IMR-90 (cell line): ENCODE measurements around the gene TREML2. TPM values are rescaled to one million over a fixed set of nuclear protein-coding genes. Genes with fewer than 3 reads are reported as not detected.

Source experiments
- ATAC-seq: fragments of 200-7000 bp; cut with Tn5 transposase; 2 replicates; pipeline ENCODE4 v1.9.1; 2020; ENCODE audit warnings: low read depth, mild to moderate bottlenecking, moderate library complexity
- BruUV-seq: library from RNA; stranded (reverse); fragments of 400-500 nt; replicated peaks from 2 replicates; lab custom pipeline; 2021; lab: Mats Ljungman, UMichigan
- CTCF ChIA-PET: fragments of 300-600 bp; formaldehyde crosslinking; extraction: SDS; loops from one replicate; lab custom pipeline; 2021; ENCODE audit warnings: antibody characterized with exemption; lab: Yijun Ruan, JAX
- POLR2A ChIA-PET: fragments of 300-600 bp; sonication (Branson Sonifier 250); formaldehyde crosslinking; loops from one replicate; lab custom pipeline; 2022; ENCODE audit warnings: antibody characterized with exemption; ENCODE audit not compliant: unreplicated experiment; lab: Charles Lee
- DNase-seq: peaks from one replicate; pipeline ENCODE4 v3.0.0; 2013
- H2AFZ ChIP-seq: replicated peaks from 2 replicates; pipeline ENCODE3; 2013; ENCODE audit warnings: low read length, mild to moderate bottlenecking; ENCODE audit not compliant: poor library complexity
- H2AK5ac ChIP-seq: 2 replicates; pipeline ENCODE4 v1.6.1; 2013; ENCODE audit warnings: low read depth, low read length, inconsistent platforms
- H2AK9ac ChIP-seq: replicated peaks from 2 replicates; pipeline ENCODE3; 2013; ENCODE audit warnings: mild to moderate bottlenecking, low read depth, low read length, moderate library complexity; ENCODE audit not compliant: poor library complexity
- H2BK120ac ChIP-seq: 2 replicates; pipeline ENCODE4 v1.6.1; 2013; ENCODE audit warnings: low read depth, low read length, inconsistent platforms
- H2BK15ac ChIP-seq: 3 replicates; pipeline ENCODE4 v1.6.1; 2013; ENCODE audit warnings: low read depth, low read length, inconsistent platforms
- H2BK20ac ChIP-seq: 2 replicates; pipeline ENCODE4 v1.6.1; 2013; ENCODE audit warnings: low read depth, mild to moderate bottlenecking, inconsistent platforms, low read length, moderate library complexity
- H2BK5ac ChIP-seq: 2 replicates; pipeline ENCODE4 v1.6.1; 2013; ENCODE audit warnings: mild to moderate bottlenecking, low read depth, low read length, inconsistent platforms; ENCODE audit not compliant: poor library complexity, severe bottlenecking
- H3K14ac ChIP-seq: replicated peaks from 2 replicates; pipeline ENCODE4 v1.6.1; 2013; ENCODE audit warnings: low read depth, low read length, inconsistent platforms
- H3K18ac ChIP-seq: 2 replicates; pipeline ENCODE4 v1.6.1; 2013; ENCODE audit warnings: low read depth, low read length, control low read depth
- H3K23ac ChIP-seq: 2 replicates; pipeline ENCODE4 v1.6.1; 2013; ENCODE audit warnings: low read depth, low read length, inconsistent platforms
- H3K27ac ChIP-seq: 2 replicates; pipeline ENCODE4 v1.5.1; 2013; ENCODE audit warnings: mild to moderate bottlenecking, control low read depth, low read length; ENCODE audit not compliant: insufficient read depth
- H3K27me3 ChIP-seq: 2 replicates; pipeline ENCODE4 v1.6.1; 2013; ENCODE audit warnings: low read length; ENCODE audit not compliant: control insufficient read depth, insufficient read depth
- H3K36me3 ChIP-seq: 2 replicates; pipeline ENCODE4 v1.6.1; 2013; ENCODE audit warnings: low read length, mixed read lengths; ENCODE audit not compliant: control insufficient read depth, insufficient read depth
- H3K4ac ChIP-seq: 2 replicates; pipeline ENCODE4 v1.6.1; 2013; ENCODE audit warnings: low read depth, low read length, inconsistent platforms
- H3K4me1 ChIP-seq: 2 replicates; pipeline ENCODE4 v1.6.1; 2013; ENCODE audit warnings: low read length, mixed read lengths; ENCODE audit not compliant: control insufficient read depth, insufficient read depth
- H3K4me2 ChIP-seq: 2 replicates; pipeline ENCODE4 v1.6.1; 2013; ENCODE audit warnings: low read depth, mild to moderate bottlenecking, control low read depth, low read length, moderate library complexity
- H3K4me3 ChIP-seq: 2 replicates; pipeline ENCODE4 v1.5.1; 2013; ENCODE audit warnings: low read depth, mild to moderate bottlenecking, control low read depth, low read length, moderate library complexity; ENCODE audit not compliant: insufficient read depth
- H3K56ac ChIP-seq: 2 replicates; pipeline ENCODE4 v1.6.1; 2013; ENCODE audit warnings: low read length, inconsistent platforms; ENCODE audit not compliant: insufficient read depth; ENCODE audit errors: extremely low read depth
- H3K79me1 ChIP-seq, 2 experiments: 2 replicates each; pipeline ENCODE4 v1.6.1; 2013; ENCODE audit warnings: low read length in 2 of 2, inconsistent platforms in 1 of 2, low read depth in 1 of 2
- H3K9ac ChIP-seq: 2 replicates; pipeline ENCODE4 v1.6.1; 2013; ENCODE audit warnings: low read depth, low read length, control low read depth
- H3K9me1 ChIP-seq: 2 replicates; pipeline ENCODE4 v1.6.1; 2013; ENCODE audit warnings: low read length, inconsistent platforms; ENCODE audit not compliant: insufficient read depth
- H3K9me3 ChIP-seq: 2 replicates; pipeline ENCODE4 v1.6.1; 2013; ENCODE audit warnings: low read length; ENCODE audit not compliant: control insufficient read depth, insufficient read depth
- H4K20me1 ChIP-seq: 2 replicates; pipeline ENCODE4 v1.6.1; 2013; ENCODE audit warnings: low read length, inconsistent platforms; ENCODE audit not compliant: insufficient read depth
- H4K5ac ChIP-seq: 2 replicates; pipeline ENCODE4 v1.6.1; 2013; ENCODE audit warnings: mild to moderate bottlenecking, low read depth, low read length, control low read depth
- H4K8ac ChIP-seq, 2 experiments: 2 replicates each; pipeline ENCODE4 v1.6.1; 2013; ENCODE audit warnings: low read depth in 2 of 2, low read length in 2 of 2, control low read depth in 1 of 2, inconsistent platforms in 1 of 2
- H4K91ac ChIP-seq: 2 replicates; pipeline ENCODE4 v1.6.1; 2013; ENCODE audit warnings: low read depth, low read length, inconsistent platforms; ENCODE audit not compliant: insufficient read depth
- CEBPB ChIP-seq: IDR thresholded peaks from 2 replicates; pipeline ENCODE4 v1.6.1; 2012; ENCODE audit warnings: low read depth, low read length, improper control_type of control experiment
- CHD1 ChIP-seq: IDR thresholded peaks from 2 replicates; pipeline ENCODE4 v1.6.1; 2012; ENCODE audit warnings: low read depth, low read length, improper control_type of control experiment
- FOS ChIP-seq: fragments of 150-350 bp; IDR thresholded peaks from 2 replicates; pipeline ENCODE4 v1.6.1; 2016; ENCODE audit warnings: low read depth, low read length
- MAFK ChIP-seq: IDR thresholded peaks from 2 replicates; pipeline ENCODE4 v1.6.1; 2012; ENCODE audit warnings: low read depth, low read length, improper control_type of control experiment
- MAZ ChIP-seq: IDR thresholded peaks from 2 replicates; pipeline ENCODE4 v1.6.1; 2012; ENCODE audit warnings: low read depth, mild to moderate bottlenecking, low read length, improper control_type of control experiment, moderate library complexity, borderline replicate concordance
- MXI1 ChIP-seq: IDR thresholded peaks from 2 replicates; pipeline ENCODE4 v1.6.1; 2012; ENCODE audit warnings: low read depth, mild to moderate bottlenecking, low read length, moderate library complexity, borderline replicate concordance
- NFE2L2 ChIP-seq: fragments of 150-350 bp; IDR thresholded peaks from 2 replicates; pipeline ENCODE4 v1.6.1; 2016; ENCODE audit warnings: low read depth, mild to moderate bottlenecking, low read length
- POLR2A ChIP-seq: IDR thresholded peaks from 2 replicates; pipeline ENCODE4 v1.6.1; 2012; ENCODE audit warnings: mild to moderate bottlenecking, low read depth, low read length
- RAD21 ChIP-seq: IDR thresholded peaks from 2 replicates; pipeline ENCODE4 v1.6.1; 2012; ENCODE audit warnings: low read length, improper control_type of control experiment
- RCOR1 ChIP-seq: IDR thresholded peaks from 2 replicates; pipeline ENCODE4 v1.6.1; 2012; ENCODE audit warnings: mild to moderate bottlenecking, low read length, improper control_type of control experiment; ENCODE audit not compliant: insufficient replicate concordance
- RFX5 ChIP-seq: IDR thresholded peaks from 2 replicates; pipeline ENCODE4 v1.8.0; 2012; ENCODE audit warnings: low read depth, mild to moderate bottlenecking, low read length, moderate library complexity
- SMC3 ChIP-seq: fragments of 150-350 bp; IDR thresholded peaks from 2 replicates; pipeline ENCODE4 v1.6.1; 2016; ENCODE audit warnings: low read depth, mild to moderate bottlenecking, antibody characterized with exemption, low read length, moderate library complexity
- WGBS, 2 experiments: methylation state at CpG; one replicate each; pipeline versions ENCODE4 v1.1.5 to v1.1.7; 2013; ENCODE audit warnings: missing lambda C conversion rate in 2 of 2; ENCODE audit not compliant: insufficient read length in 1 of 2; ENCODE audit errors: extremely low coverage in 2 of 2; 5-methylcytosine and 5-hydroxymethylcytosine counted together
- dilution Hi-C: fragments of 300-500 bp; cut with HindIII; formaldehyde crosslinking; loops from one replicate; pipeline ENCODE4 v1.14.3; 2018; ENCODE audit warnings: low sequenced_read_pairs; ENCODE audit not compliant: unreplicated experiment
- in situ Hi-C: fragments of 300-500 bp; cut with MboI; formaldehyde crosslinking; loops from 3 replicates; pipeline ENCODE4 v1.14.3; 2019; ENCODE audit warnings: low sequenced_read_pairs, inconsistent platforms, mixed read lengths
- intact Hi-C: fragments of 100-400 bp; cut with micrococcal nuclease; formaldehyde crosslinking; loops from 2 replicates; pipeline ENCODE4 v1.10.0; 2022
- polyA plus RNA-seq, 3 experiments: library from polyadenylated mRNA; depleted of rRNA; stranded (reverse); fragments of >200 nt; gene quantifications; 2 replicates each; pipeline ENCODE4 v1.2.3, GENCODE V29; 2012; ENCODE audit warnings: low replicate concordance in 1 of 3
- total RNA-seq: library from RNA; depleted of rRNA; stranded (reverse); fragments of >200 nt; gene quantifications from 2 replicates; pipeline ENCODE4 v1.2.3, GENCODE V29; 2012
- TF ChIP-seq, protein P1 (sequence below): fragments of 150-350 bp; IDR thresholded peaks from 2 replicates; pipeline ENCODE4 v1.6.1; 2016; ENCODE audit warnings: low read depth, mild to moderate bottlenecking, low read length, moderate library complexity, borderline replicate concordance

The TREML2 gene
- total and polyA plus RNA-seq, 2 of the 4 experiments (the other 2 are of a cell fraction) = not detected

DNA sequence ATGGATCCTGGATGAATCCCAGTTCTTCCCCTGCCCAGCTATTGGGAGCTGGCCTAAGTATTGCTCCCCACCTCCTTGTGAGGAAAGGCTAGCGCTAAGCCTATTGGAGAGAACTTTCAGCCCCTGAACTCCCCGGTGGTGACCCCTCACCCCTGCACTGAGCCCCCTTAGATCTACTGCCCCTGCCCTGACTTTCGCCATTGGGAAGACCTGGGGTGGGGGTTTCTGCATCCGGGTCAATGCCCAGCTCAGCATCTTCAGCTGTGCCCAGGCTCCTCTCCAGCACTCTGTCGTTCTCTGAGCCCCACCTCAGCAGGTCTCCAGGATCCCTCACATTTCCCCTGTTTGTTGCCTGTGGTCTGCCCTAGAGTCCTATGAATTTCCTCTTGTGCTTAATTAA is 36.2 kb upstream of the TREML2 start:
- H3K79me1 ChIP-seq = no peaks in the 10 kb centered on the region
- no peak overlapping the region for H3K4ac ChIP-seq
- no peak overlapping the region for H3K23ac ChIP-seq
- no peak overlapping the region for H3K18ac ChIP-seq
- H2AFZ ChIP-seq = no peak overlapping the region
- in situ Hi-C loops (no loop called here), intact Hi-C loops (no loop called here), dilution Hi-C loops (no loop called here)
- no peaks in the 10 kb centered on the region for H3K36me3 ChIP-seq
- H3K4me2 ChIP-seq = no peak overlapping the region
- no peak overlapping the region for H3K9ac ChIP-seq
- no peak overlapping the region for H3K14ac ChIP-seq
- no peak overlapping the region for H4K8ac ChIP-seq
- H4K20me1 ChIP-seq = no peaks in the 10 kb centered on the region
- H3K27me3 ChIP-seq = peaks cover 13% of the 10 kb centered on the region
- H2AK5ac ChIP-seq = no peak overlapping the region
- H2BK15ac ChIP-seq = no peak overlapping the region
- POLR2A ChIA-PET = no interaction called here
- H3K4me1 ChIP-seq = no peaks in the 10 kb centered on the region
- CTCF ChIA-PET = no interaction called here
- H3K56ac ChIP-seq = no peak overlapping the region
- no TSS peak for BruUV-seq
- no peak overlapping the region for H2AK9ac ChIP-seq
- no CpG with 5 or more reads among the region's 5 CpGs for WGBS, 2 experiments
- DNase-seq (no peak), ATAC-seq (no peak)
- H3K27ac ChIP-seq = no peak overlapping the region
- H2BK120ac ChIP-seq = no peak overlapping the region
- no peak overlapping the region for H3K4me3 ChIP-seq
- no peaks in the 10 kb centered on the region; the same call in 1 of the 2 replicates for H3K9me3 ChIP-seq
- no peaks in the 10 kb centered on the region for H3K9me1 ChIP-seq
- H4K91ac ChIP-seq = no peak overlapping the region
- no peak overlapping the region for H2BK20ac ChIP-seq
- no peak overlapping the region for H2BK5ac ChIP-seq
- TF ChIP-seq POLR2A = no peak
- TF ChIP-seq NFE2L2 = no peak
- no peak for TF ChIP-seq RAD21
- no peak for TF ChIP-seq CEBPB
- TF ChIP-seq MXI1 = no peak
- TF ChIP-seq RCOR1 = no peak
- TF ChIP-seq CHD1 = no peak
- TF ChIP-seq MAFK = no peak
- TF ChIP-seq, protein P1, sequence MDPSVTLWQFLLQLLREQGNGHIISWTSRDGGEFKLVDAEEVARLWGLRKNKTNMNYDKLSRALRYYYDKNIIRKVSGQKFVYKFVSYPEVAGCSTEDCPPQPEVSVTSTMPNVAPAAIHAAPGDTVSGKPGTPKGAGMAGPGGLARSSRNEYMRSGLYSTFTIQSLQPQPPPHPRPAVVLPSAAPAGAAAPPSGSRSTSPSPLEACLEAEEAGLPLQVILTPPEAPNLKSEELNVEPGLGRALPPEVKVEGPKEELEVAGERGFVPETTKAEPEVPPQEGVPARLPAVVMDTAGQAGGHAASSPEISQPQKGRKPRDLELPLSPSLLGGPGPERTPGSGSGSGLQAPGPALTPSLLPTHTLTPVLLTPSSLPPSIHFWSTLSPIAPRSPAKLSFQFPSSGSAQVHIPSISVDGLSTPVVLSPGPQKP = no peak
- no peak for TF ChIP-seq FOS
- TF ChIP-seq SMC3 = no peak
- TF ChIP-seq MAZ = no peak
- TF ChIP-seq RFX5 = no peak
- H4K5ac ChIP-seq = no peak overlapping the region
